HepG2 (cell line): ENCODE measurements around the gene ZFR2.

Experiments used
- CTCF ChIP-seq: sonication (generic); formaldehyde crosslinking; IDR thresholded peaks from 2 replicates; pipeline ENCODE4 v1.5.0; 2020; ENCODE audit warnings: mild to moderate bottlenecking, missing genetic modification reagents, moderate library complexity
- ELF4 ChIP-seq: sonication (generic); formaldehyde crosslinking; IDR thresholded peaks from 2 replicates; pipeline ENCODE4 v1.5.0; 2020; ENCODE audit warnings: missing genetic modification reagents, mild to moderate bottlenecking, moderate library complexity, borderline replicate concordance
- EZH2 ChIP-seq: conservative IDR thresholded peaks from 2 replicates; pipeline ENCODE4 v1.6.1; 2012; ENCODE audit warnings: mild to moderate bottlenecking, low read depth, low read length, moderate library complexity
- HNRNPL ChIP-seq: fragments of 200-400 bp; formaldehyde crosslinking; IDR thresholded peaks from 2 replicates; pipeline ENCODE4 v1.6.1; 2017; ENCODE audit warnings: mild to moderate bottlenecking, low read depth, low read length
- JUNB ChIP-seq: sonication (generic); formaldehyde crosslinking; IDR thresholded peaks from 2 replicates; pipeline ENCODE4 v1.8.0; 2022; ENCODE audit warnings: missing genetic modification reagents, mild to moderate bottlenecking, borderline replicate concordance
- KMT2B ChIP-seq: IDR thresholded peaks from 2 replicates; pipeline ENCODE4 v1.6.1; 2016; ENCODE audit warnings: missing genetic modification reagents, missing compliant biosample characterization
- MAFK ChIP-seq, 2 experiments: IDR thresholded peaks in 1 of 2; conservative IDR thresholded peaks in 1 of 2; 2 replicates each; pipeline ENCODE4 v1.6.1; 2011; ENCODE audit warnings: improper control_type of control experiment in 2 of 2, low read length in 2 of 2
- MTF1 ChIP-seq: sonication (generic); formaldehyde crosslinking; IDR thresholded peaks from 2 replicates; pipeline ENCODE4 v1.5.0; 2020; ENCODE audit warnings: missing genetic modification reagents
- PBX3 ChIP-seq: sonication (generic); formaldehyde crosslinking; IDR thresholded peaks from 2 replicates; pipeline ENCODE4 v1.8.1; 2023; ENCODE audit warnings: missing genetic modification reagents, inconsistent platforms, borderline replicate concordance
- USF2 ChIP-seq, 2 experiments: sonication (generic) in 1 of 2; formaldehyde crosslinking in 1 of 2; IDR thresholded peaks; 2 replicates each; pipeline versions ENCODE4 v1.5.1 to v1.6.1; 2011 to 2020; ENCODE audit warnings: borderline replicate concordance in 1 of 2, low read depth in 1 of 2, low read length in 1 of 2, mild to moderate bottlenecking in 1 of 2, missing genetic modification reagents in 1 of 2, moderate library complexity in 1 of 2
- ZNF644 ChIP-seq: IDR thresholded peaks from 2 replicates; pipeline ENCODE4 v1.6.1; 2016; ENCODE audit warnings: low read depth
- ZNF652 ChIP-seq: IDR thresholded peaks from 2 replicates; pipeline ENCODE4 v1.6.1; 2016; ENCODE audit warnings: low read depth, borderline replicate concordance

GRCh38 chr19:3844596-3844995 lies 24.2 kb downstream of the ZFR2 start:
- TF ChIP-seq HNRNPL = no peak
- TF ChIP-seq USF2 (IDR thresholded peaks at IDR 0.05; ENCODE audit: low read depth, low read length) = no peak
- TF ChIP-seq USF2 (CRISPR knock-in tag; IDR thresholded peaks at IDR 0.05; ENCODE audit: borderline replicate concordance) = no peak
- TF ChIP-seq KMT2B (CRISPR knock-in tag) = no peak
- no peak for TF ChIP-seq ZNF652
- no peak for TF ChIP-seq JUNB
- no peak for TF ChIP-seq CTCF (CRISPR knock-in tag)
- TF ChIP-seq ZNF644 (CRISPR knock-in tag) = no peak
- no peak for TF ChIP-seq MAFK (conservative IDR thresholded peaks at IDR 0.05 in 1 of 2, IDR thresholded peaks at IDR 0.05 in 1 of 2; ENCODE audit: low read length in 2 of 2)
- no peak for TF ChIP-seq EZH2
- TF ChIP-seq PBX3 (CRISPR knock-in tag) = no peak
- TF ChIP-seq ELF4 (CRISPR knock-in tag) = no peak
- TF ChIP-seq MTF1 = no peak
